ENCODE measurements around the gene ADRA2B. TPM values are rescaled to one million over a fixed set of nuclear protein-coding genes. Genes with fewer than 3 reads are reported as not detected.

ADRA2B gene
- total RNA-seq, 2 experiments from 2014 or later, result 0.05 TPM; not detected in 1

DNA sequence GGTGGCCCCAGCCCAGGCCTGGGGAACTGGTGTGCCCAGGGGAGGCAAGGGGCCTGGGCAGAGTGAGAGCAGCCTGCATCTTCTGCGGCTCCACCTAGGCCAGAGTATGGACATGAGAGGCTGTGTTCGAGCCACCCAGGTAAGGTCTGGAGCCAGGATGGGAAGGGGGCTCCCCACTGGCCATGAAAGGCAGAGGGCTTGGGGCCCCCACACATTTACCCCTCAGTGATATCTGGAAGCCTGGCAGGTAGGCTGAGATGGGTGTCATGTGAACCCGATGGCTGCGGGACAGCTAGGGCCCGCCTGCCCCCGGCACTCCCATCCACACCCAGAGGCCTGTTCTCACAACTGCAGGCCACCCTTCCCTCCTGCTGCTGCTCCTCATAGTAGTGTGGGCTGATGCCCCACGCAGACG is 13.2 kb downstream of the ADRA2B start:
- CTCF ChIA-PET, result no interaction called here
- no peak for DNase-seq
- H3K4me3 Mint-ChIP-seq, result no peak overlapping the region
- H3K36me3 Mint-ChIP-seq (ENCODE audit: low read depth), result peaks cover 7% of the 10 kb centered on the region
- H3K9me3 Mint-ChIP-seq, result peaks cover 14% of the 10 kb centered on the region
- POLR2A ChIA-PET, result no interaction called here
- H3K4me1 Mint-ChIP-seq, result no peaks in the 10 kb centered on the region
- peaks cover under 1% of the 10 kb centered on the region for H3K27me3 Mint-ChIP-seq
- H3K27ac Mint-ChIP-seq, result no peak overlapping the region

GRCh38 chr2:96102596-96103186 is 13.7 kb downstream of the ADRA2B start:
- H3K4me1 Mint-ChIP-seq, result no peaks in the 10 kb centered on the region
- no peak overlapping the region for H3K4me3 Mint-ChIP-seq
- peaks cover 14% of the 10 kb centered on the region for H3K9me3 Mint-ChIP-seq
- no peak overlapping the region for H3K27ac Mint-ChIP-seq
- DNase-seq, result no peak
- peaks cover 2% of the 10 kb centered on the region for H3K27me3 Mint-ChIP-seq
- H3K36me3 Mint-ChIP-seq (ENCODE audit: low read depth), result peaks cover 7% of the 10 kb centered on the region
- ChIA-PET POLR2A (no interaction called here), CTCF (interaction anchor here (0.6 kb wide), 1 partner anchor 14 kb away, joined by 3 read pairs; the partner anchor contains the start of gene ADRA2B)

- CTCF ChIA-PET, result no interaction called here
- POLR2A ChIA-PET, result no interaction called here
Measured at GRCh38 chr2:96100893-96101304, 15.5 kb downstream of the ADRA2B start.

DNA sequence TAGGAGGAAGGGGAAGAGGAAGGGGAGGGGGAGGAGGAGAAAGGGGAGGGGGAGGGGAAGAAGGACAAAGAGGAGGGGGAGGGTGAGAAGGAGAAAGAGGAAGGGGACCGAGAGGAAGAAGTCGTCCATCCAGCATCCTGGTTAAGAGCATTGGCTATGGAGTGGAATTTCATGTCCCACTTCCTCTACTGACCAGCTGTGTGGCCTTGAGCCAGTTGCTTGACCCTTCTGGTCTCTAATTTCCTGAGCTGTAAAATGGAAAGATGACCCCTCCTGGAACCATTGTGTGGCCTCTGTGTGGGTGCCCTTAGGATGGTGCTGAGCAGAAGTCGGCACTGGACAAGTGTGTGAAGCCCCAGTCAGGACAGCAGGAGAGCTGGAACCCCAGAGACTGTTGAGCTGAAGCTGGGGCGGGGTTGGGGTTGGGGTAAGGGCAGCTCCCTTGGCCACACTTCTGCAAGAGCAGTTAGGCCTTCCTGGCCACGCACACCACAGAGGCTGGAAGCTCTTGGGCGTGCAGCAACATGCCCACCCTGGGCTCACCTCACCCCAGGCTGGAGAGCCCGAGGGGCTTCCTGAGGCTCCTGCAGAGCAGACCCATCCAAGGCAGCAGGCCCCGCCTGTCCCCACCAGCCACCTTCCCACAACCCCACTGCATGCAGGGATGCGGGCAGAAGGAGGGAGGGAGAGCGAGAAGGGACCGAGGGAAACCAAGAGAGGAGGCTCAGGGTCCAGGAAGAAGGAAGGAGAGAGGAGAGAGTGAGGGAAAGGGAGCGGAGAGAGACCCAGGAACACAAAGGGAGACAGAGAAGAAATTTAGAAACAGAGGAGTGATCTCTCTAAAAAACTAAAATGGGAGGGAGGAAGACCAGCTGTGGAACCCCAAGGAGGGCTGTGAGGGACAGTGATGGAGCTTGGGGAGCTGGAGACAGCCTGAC is 16.2 kb downstream of the ADRA2B start:
- POLR2A ChIA-PET, result no interaction called here
- DNase-seq, result no peak

More at GRCh38 chr2:96100893-96101304, 15.5 kb downstream of the ADRA2B start:
- Mint-ChIP-seq H3K36me3 (ENCODE audit: low read depth) (peaks cover 7% of the 10 kb centered on the region), H3K4me3 (no peak overlapping the region), H3K27ac (no peak overlapping the region), H3K4me1 (no peaks in the 10 kb centered on the region), H3K27me3 (peaks cover 2% of the 10 kb centered on the region), H3K9me3 (peaks cover 14% of the 10 kb centered on the region)
- no peak for DNase-seq

GRCh38 chr2:96098900-96099590 is 17.3 kb downstream of the ADRA2B start:
- H3K4me1 Mint-ChIP-seq, result no peaks in the 10 kb centered on the region
- H3K4me3 Mint-ChIP-seq, result no peak overlapping the region
- no peaks in the 10 kb centered on the region for H3K9me3 Mint-ChIP-seq
- ChIA-PET CTCF (no interaction called here), POLR2A (no interaction called here)
- peaks cover 6% of the 10 kb centered on the region for H3K27me3 Mint-ChIP-seq
- DNase-seq, result peak; percentile 5
- H3K36me3 Mint-ChIP-seq (ENCODE audit: low read depth), result no peaks in the 10 kb centered on the region
- no peak overlapping the region for H3K27ac Mint-ChIP-seq

More for the DNA sequence above, 16.2 kb downstream of the ADRA2B start:
- H3K4me1 Mint-ChIP-seq, result no peaks in the 10 kb centered on the region
- no peak overlapping the region for H3K27ac Mint-ChIP-seq
- H3K27me3 Mint-ChIP-seq, result peaks cover 6% of the 10 kb centered on the region
- no peak overlapping the region for H3K4me3 Mint-ChIP-seq
- CTCF ChIA-PET, result no interaction called here
- H3K9me3 Mint-ChIP-seq, result peaks cover 7% of the 10 kb centered on the region
- H3K36me3 Mint-ChIP-seq (ENCODE audit: low read depth), result peaks cover under 1% of the 10 kb centered on the region

GRCh38 chr2:96097951-96098823 is 18.2 kb downstream of the ADRA2B start:
- POLR2A ChIA-PET, result no interaction called here
- H3K27me3 Mint-ChIP-seq, result peaks cover 6% of the 10 kb centered on the region
- no peaks in the 10 kb centered on the region for H3K36me3 Mint-ChIP-seq (ENCODE audit: low read depth)
- H3K4me3 Mint-ChIP-seq, result no peak overlapping the region
- no peaks in the 10 kb centered on the region for H3K4me1 Mint-ChIP-seq
- peak; percentile 1 for DNase-seq
- no peak overlapping the region for H3K27ac Mint-ChIP-seq
- CTCF ChIA-PET, result no interaction called here
- H3K9me3 Mint-ChIP-seq, result no peaks in the 10 kb centered on the region

DNA sequence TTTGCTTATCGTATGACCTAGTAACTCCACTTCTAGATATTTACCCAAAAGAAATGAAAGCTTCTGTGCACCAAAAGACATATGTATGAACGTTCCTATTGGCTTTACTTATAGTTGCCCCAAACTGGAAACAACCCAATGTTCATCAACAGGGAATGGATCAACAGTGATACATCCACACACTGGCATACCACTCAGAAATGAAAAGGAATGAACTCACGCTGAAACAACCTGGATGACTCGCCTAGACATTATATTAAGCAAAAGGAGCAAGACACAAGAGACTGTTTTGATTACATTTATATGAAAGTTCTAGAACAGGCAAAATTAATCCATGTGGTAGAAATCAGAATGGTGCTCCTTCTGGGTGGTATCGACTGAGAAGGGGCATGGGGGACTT is 18.9 kb downstream of the ADRA2B start:
- Mint-ChIP-seq H3K36me3 (ENCODE audit: low read depth) (no peaks in the 10 kb centered on the region), H3K4me1 (no peaks in the 10 kb centered on the region), H3K27ac (no peak overlapping the region), H3K9me3 (no peaks in the 10 kb centered on the region), H3K27me3 (peaks cover 6% of the 10 kb centered on the region), H3K4me3 (no peak overlapping the region)
- POLR2A ChIA-PET, result no interaction called here
- CTCF ChIA-PET, result no interaction called here
- no peak for DNase-seq

DNA sequence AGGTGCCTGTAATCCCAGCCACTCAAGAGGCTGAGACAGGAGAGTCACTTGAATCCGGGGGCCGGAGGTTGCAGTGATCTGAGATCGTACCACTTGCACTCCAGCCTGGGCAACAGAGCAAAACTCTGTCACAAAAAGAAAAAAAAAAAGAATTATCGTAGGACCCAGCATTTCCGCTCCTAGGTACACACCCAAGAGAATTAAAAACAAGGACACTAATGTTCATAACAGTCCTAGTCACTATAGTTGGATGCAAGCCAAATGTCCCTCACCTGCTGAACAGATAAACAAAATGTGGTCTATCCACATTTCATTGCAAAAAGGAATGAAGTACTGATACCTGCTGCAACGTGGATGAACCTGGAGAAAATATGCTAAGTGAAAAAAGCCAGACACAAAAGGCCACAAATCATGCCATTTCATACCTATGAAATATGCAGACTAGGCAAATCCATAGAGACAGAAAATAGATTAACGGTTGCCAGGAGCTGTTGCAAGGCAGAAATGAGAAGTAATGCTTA is 21.2 kb downstream of the ADRA2B start:
- H3K4me3 Mint-ChIP-seq, result no peak overlapping the region
- no peaks in the 10 kb centered on the region for H3K36me3 Mint-ChIP-seq (ENCODE audit: low read depth)
- no peaks in the 10 kb centered on the region for H3K4me1 Mint-ChIP-seq
- ChIA-PET POLR2A (no interaction called here), CTCF (no interaction called here)
- H3K9me3 Mint-ChIP-seq, result no peaks in the 10 kb centered on the region
- peaks cover 6% of the 10 kb centered on the region for H3K27me3 Mint-ChIP-seq
- H3K27ac Mint-ChIP-seq, result no peak overlapping the region
- no peak for DNase-seq

DNA sequence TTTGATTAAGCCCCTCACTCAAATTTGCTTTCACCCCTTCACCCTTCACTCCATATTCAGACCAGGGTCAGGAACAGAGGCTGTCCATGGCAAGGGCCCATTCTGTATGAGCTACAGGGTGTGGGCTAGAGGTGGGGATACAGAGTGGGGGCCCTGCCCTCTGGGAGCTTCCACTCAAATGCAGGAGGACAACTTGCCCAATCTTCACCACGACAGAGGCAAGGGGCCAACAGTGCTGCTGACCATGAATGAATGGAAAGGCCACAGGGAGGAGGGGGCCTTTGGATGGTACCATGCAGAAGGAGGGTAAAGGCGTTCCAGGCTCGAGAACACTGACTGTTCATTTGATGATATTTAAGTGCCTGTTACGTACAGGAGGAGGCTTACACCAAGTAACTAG is 22.8 kb downstream of the ADRA2B start:
- ChIA-PET POLR2A (no interaction called here), CTCF (interaction anchor here (1.4 to 2.3 kb wide), 2 partner anchors 23 to 81 kb away, joined by 3 to 5 read pairs; no protein-coding TSS in a partner anchor)
- no peak overlapping the region for H3K27ac Mint-ChIP-seq

DNA sequence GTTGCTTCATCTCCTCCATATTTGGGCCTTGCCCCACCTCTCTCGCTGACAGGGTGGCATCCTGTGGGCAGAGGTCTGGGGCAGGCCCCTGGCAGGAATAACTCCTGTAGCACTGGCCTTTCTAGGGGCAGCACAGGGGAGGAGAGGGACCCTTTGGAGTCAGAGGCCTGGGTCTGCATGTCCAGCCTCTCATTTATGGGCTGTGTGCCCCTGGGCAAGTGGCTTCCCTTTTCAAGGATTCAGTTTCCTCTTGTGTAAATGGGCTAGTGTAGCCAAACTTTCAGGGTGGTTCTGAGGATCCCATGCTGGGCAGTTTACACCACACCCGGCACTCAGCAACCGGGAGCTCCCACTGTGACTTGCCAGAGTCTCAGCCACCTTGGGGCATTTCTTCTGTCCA is 23.4 kb downstream of the ADRA2B start:
- peak; percentile 11 for DNase-seq
- Mint-ChIP-seq H3K4me3 (no peak overlapping the region), H3K4me1 (no peaks in the 10 kb centered on the region), H3K36me3 (ENCODE audit: low read depth) (no peaks in the 10 kb centered on the region), H3K27ac (no peak overlapping the region), H3K9me3 (no peaks in the 10 kb centered on the region), H3K27me3 (peaks cover 4% of the 10 kb centered on the region)
- ChIA-PET CTCF (interaction anchor here (1.4 to 2.3 kb wide), 2 partner anchors 24 to 82 kb away, joined by 3 to 5 read pairs; no protein-coding TSS in a partner anchor), POLR2A (no interaction called here)

More for the DNA sequence above, 22.8 kb downstream of the ADRA2B start:
- Mint-ChIP-seq H3K4me1 (no peaks in the 10 kb centered on the region), H3K9me3 (no peaks in the 10 kb centered on the region), H3K4me3 (no peak overlapping the region), H3K27me3 (peaks cover 6% of the 10 kb centered on the region), H3K36me3 (ENCODE audit: low read depth) (no peaks in the 10 kb centered on the region)
- no peak for DNase-seq

DNA sequence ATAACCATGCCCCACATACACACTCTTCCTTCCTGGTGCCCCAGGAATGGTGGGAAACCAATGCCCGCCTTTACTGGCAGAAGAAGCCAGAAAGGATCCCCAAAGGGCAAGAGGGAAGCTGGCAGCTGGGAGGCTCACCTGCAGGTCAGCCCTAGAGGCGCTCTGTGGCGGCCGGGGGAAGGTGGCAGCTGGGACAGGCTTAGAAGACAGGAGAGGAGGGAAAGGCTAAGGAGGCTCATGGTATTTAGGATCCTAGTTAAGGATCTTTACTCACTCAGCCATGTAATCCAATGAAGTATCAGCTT is 23.8 kb downstream of the ADRA2B start:
- CTCF ChIA-PET, result interaction anchor here (1.4 to 2.3 kb wide), 2 partner anchors 24 to 82 kb away, joined by 3 to 5 read pairs; no protein-coding TSS in a partner anchor
- Mint-ChIP-seq H3K27me3 (peaks cover 4% of the 10 kb centered on the region), H3K36me3 (ENCODE audit: low read depth) (no peaks in the 10 kb centered on the region), H3K4me1 (no peaks in the 10 kb centered on the region), H3K9me3 (no peaks in the 10 kb centered on the region), H3K4me3 (no peak overlapping the region), H3K27ac (no peak overlapping the region)
- POLR2A ChIA-PET, result no interaction called here
- DNase-seq, result peak; percentile 11

GRCh38 chr2:96091711-96092572 is 24.4 kb downstream of the ADRA2B start:
- peak; percentile 11 for DNase-seq
- Mint-ChIP-seq H3K27me3 (peaks cover 4% of the 10 kb centered on the region), H3K4me3 (no peak overlapping the region), H3K9me3 (no peaks in the 10 kb centered on the region), H3K27ac (no peak overlapping the region), H3K36me3 (ENCODE audit: low read depth) (no peaks in the 10 kb centered on the region), H3K4me1 (no peaks in the 10 kb centered on the region)
- CTCF ChIA-PET, result interaction anchor here (1.4 to 2.3 kb wide), 2 partner anchors 25 to 83 kb away, joined by 3 to 5 read pairs; no protein-coding TSS in a partner anchor
- POLR2A ChIA-PET, result no interaction called here
